Suprapubic skin (tissue), 4 donors: ENCODE measurements around the gene CRX.
"Not testable (repeated sequence)": the region's sequence is repeated elsewhere in the genome, so short reads cannot be mapped to it uniquely, and the experiment has no call there.

ENCODE experiments used
- CTCF ChIP-seq, 2 donors: fragments of 200-600 bp in 1 of 2; fragments of 450-650 bp in 1 of 2; sonication (generic) in 1 of 2; IDR thresholded peaks; one replicate each; pipeline ENCODE4 v1.5.1; 2016 to 2019; ENCODE audit warnings: antibody characterized with exemption in 2 of 2, mild to moderate bottlenecking in 1 of 2, moderate library complexity in 1 of 2
- POLR2A ChIP-seq, 2 donors: fragments of 450-650 bp; IDR thresholded peaks; one replicate each; pipeline ENCODE4 v1.6.1; 2017; ENCODE audit warnings: antibody characterized with exemption in 2 of 2, mild to moderate bottlenecking in 2 of 2, moderate library complexity in 2 of 2
- POLR2AphosphoS5 ChIP-seq, 3 donors: sonication (generic); formaldehyde crosslinking; IDR thresholded peaks; one replicate each; pipeline ENCODE4 v1.6.1; 2017; ENCODE audit warnings: antibody characterized with exemption in 3 of 3

GRCh38 chr19:47859838-47860237, 38.1 kb downstream of the CRX start:
- TF ChIP-seq CTCF, POLR2A, POLR2AphosphoS5 (IDR thresholded peaks at IDR 0.05): not testable (repeated sequence)
